Measurements from ENCODE around the gene BCR. TPM values are rescaled to one million over a fixed set of nuclear protein-coding genes. Genes with fewer than 3 reads are reported as not detected.

The BCR gene
- total RNA-seq, 1 experiment from 2014 or later: 129 TPM

GRCh38 chr22:23270798-23271596 is 90.7 kb downstream of the BCR start (continued):
- TF ChIP-seq FOXP4 (CRISPR knock-in tag; IDR thresholded peaks at IDR 0.05) (no peak), PRRX2 (CRISPR knock-in tag; IDR thresholded peaks at IDR 0.05) (no peak), NFYB (CRISPR knock-in tag; conservative IDR thresholded peaks at IDR 0.05; ENCODE audit: low read depth) (no peak), OVOL2 (CRISPR knock-in tag; IDR thresholded peaks at IDR 0.05; ENCODE audit: borderline replicate concordance) (no peak)
- TF ChIP-seq, protein P1, sequence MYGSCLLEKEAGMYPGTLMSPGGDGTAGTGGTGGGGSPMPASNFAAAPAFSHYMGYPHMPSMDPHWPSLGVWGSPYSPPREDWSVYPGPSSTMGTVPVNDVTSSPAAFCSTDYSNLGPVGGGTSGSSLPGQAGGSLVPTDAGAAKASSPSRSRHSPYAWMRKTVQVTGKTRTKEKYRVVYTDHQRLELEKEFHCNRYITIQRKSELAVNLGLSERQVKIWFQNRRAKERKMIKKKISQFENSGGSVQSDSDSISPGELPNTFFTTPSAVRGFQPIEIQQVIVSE (CRISPR knock-in tag; IDR thresholded peaks at IDR 0.05; ENCODE audit: borderline replicate concordance): no peak
- TF ChIP-seq, protein P2, sequence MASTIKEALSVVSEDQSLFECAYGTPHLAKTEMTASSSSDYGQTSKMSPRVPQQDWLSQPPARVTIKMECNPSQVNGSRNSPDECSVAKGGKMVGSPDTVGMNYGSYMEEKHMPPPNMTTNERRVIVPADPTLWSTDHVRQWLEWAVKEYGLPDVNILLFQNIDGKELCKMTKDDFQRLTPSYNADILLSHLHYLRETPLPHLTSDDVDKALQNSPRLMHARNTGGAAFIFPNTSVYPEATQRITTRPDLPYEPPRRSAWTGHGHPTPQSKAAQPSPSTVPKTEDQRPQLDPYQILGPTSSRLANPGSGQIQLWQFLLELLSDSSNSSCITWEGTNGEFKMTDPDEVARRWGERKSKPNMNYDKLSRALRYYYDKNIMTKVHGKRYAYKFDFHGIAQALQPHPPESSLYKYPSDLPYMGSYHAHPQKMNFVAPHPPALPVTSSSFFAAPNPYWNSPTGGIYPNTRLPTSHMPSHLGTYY (CRISPR knock-in tag; IDR thresholded peaks at IDR 0.05): no peak

DNA sequence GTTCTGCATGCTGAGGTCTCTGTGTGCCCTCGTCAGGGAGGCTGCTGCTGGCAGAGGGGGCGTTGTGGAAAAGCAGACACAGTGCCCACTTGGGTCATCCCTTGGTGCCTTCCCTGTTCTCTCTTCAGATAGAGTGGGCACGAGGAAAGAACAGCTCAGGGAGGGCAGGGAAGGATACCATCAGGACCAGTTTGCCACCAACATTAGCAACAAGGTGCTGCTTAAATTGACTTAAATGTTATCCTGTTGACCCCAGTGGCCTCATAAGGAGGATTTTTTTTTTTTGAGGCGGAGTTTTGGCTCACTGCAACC is 91.2 kb downstream of the BCR start:
- Mint-ChIP-seq H3K4me3 (no peak overlapping the region), H3K27me3 (ENCODE audit: low read depth) (no peaks in the 10 kb centered on the region), H3K4me1 (peaks cover 43% of the 10 kb centered on the region), H3K9me3 (no peaks in the 10 kb centered on the region), H3K27ac (no peak overlapping the region), H3K36me3 (peaks cover 52% of the 10 kb centered on the region)
- TF ChIP-seq ESRRA (CRISPR knock-in tag; IDR thresholded peaks at IDR 0.05; ENCODE audit: borderline replicate concordance) (no peak), ZNF263 (CRISPR knock-in tag; IDR thresholded peaks at IDR 0.05; ENCODE audit: low read depth) (no peak)
- CTCF ChIA-PET: interaction anchor here (2.5 to 3.1 kb wide), 2 partner anchors 10 to 93 kb away, joined by 12 to 18 read pairs; no protein-coding TSS in a partner anchor
- POLR2A ChIA-PET: no interaction called here
- ATAC-seq: no peak
- no peak for DNase-seq (ENCODE audit: low spot score)

DNA sequence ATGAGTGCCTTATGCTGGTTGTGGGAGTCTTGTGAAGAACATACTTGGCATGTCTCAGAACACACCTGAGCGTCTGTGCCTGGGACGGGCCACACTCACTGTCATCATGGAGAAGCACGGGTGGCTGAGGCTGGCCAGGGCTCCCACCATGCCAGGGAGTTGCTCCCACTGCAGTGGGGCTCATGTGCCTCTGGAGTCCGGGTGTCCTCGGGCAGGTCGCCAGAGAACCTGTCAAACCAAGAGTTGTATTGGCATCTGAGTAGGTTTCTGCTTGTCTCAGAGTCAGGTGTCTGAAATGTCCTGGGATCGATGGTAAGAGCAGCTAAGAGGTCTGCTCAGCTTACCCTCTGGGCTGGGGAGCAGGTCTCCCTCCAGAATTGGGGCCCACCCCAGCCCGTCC is 92.1 kb downstream of the BCR start:
- Mint-ChIP-seq H3K27ac (no peak overlapping the region), H3K4me3 (no peak overlapping the region), H3K9me3 (no peaks in the 10 kb centered on the region), H3K36me3 (peaks cover 53% of the 10 kb centered on the region), H3K27me3 (ENCODE audit: low read depth) (no peaks in the 10 kb centered on the region), H3K4me1 (peaks cover 34% of the 10 kb centered on the region)
- POLR2A ChIA-PET: no interaction called here
- CTCF ChIA-PET: interaction anchor here (0.8 to 2.5 kb wide), 2 partner anchors 9 to 116 kb away, joined by 4 to 12 read pairs; no protein-coding TSS in a partner anchor
- no peak for ATAC-seq
- DNase-seq (ENCODE audit: low spot score): no peak
- TF ChIP-seq, protein P3, sequence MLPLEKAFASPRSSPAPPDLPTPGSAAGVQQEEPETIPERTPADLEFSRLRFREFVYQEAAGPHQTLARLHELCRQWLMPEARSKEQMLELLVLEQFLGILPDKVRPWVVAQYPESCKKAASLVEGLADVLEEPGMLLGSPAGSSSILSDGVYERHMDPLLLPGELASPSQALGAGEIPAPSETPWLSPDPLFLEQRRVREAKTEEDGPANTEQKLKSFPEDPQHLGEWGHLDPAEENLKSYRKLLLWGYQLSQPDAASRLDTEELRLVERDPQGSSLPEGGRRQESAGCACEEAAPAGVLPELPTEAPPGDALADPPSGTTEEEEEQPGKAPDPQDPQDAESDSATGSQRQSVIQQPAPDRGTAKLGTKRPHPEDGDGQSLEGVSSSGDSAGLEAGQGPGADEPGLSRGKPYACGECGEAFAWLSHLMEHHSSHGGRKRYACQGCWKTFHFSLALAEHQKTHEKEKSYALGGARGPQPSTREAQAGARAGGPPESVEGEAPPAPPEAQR (CRISPR knock-in tag; IDR thresholded peaks at IDR 0.05): no peak
- TF ChIP-seq, protein P4, sequence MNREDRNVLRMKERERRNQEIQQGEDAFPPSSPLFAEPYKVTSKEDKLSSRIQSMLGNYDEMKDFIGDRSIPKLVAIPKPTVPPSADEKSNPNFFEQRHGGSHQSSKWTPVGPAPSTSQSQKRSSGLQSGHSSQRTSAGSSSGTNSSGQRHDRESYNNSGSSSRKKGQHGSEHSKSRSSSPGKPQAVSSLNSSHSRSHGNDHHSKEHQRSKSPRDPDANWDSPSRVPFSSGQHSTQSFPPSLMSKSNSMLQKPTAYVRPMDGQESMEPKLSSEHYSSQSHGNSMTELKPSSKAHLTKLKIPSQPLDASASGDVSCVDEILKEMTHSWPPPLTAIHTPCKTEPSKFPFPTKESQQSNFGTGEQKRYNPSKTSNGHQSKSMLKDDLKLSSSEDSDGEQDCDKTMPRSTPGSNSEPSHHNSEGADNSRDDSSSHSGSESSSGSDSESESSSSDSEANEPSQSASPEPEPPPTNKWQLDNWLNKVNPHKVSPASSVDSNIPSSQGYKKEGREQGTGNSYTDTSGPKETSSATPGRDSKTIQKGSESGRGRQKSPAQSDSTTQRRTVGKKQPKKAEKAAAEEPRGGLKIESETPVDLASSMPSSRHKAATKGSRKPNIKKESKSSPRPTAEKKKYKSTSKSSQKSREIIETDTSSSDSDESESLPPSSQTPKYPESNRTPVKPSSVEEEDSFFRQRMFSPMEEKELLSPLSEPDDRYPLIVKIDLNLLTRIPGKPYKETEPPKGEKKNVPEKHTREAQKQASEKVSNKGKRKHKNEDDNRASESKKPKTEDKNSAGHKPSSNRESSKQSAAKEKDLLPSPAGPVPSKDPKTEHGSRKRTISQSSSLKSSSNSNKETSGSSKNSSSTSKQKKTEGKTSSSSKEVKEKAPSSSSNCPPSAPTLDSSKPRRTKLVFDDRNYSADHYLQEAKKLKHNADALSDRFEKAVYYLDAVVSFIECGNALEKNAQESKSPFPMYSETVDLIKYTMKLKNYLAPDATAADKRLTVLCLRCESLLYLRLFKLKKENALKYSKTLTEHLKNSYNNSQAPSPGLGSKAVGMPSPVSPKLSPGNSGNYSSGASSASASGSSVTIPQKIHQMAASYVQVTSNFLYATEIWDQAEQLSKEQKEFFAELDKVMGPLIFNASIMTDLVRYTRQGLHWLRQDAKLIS (CRISPR knock-in tag; IDR thresholded peaks at IDR 0.05; ENCODE audit: borderline replicate concordance): no peak
- TF ChIP-seq, protein P5, sequence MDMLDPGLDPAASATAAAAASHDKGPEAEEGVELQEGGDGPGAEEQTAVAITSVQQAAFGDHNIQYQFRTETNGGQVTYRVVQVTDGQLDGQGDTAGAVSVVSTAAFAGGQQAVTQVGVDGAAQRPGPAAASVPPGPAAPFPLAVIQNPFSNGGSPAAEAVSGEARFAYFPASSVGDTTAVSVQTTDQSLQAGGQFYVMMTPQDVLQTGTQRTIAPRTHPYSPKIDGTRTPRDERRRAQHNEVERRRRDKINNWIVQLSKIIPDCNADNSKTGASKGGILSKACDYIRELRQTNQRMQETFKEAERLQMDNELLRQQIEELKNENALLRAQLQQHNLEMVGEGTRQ (CRISPR knock-in tag; IDR thresholded peaks at IDR 0.05): no peak
- no peak for TF ChIP-seq ZNF138 (CRISPR knock-in tag; conservative IDR thresholded peaks at IDR 0.05)
- no peak for TF ChIP-seq IRF1 (CRISPR knock-in tag; IDR thresholded peaks at IDR 0.05)
- TF ChIP-seq CTCF (IDR thresholded peaks at IDR 0.05): no peak
- no peak for TF ChIP-seq ZBTB21 (CRISPR knock-in tag; IDR thresholded peaks at IDR 0.05; ENCODE audit: borderline replicate concordance)
- TF ChIP-seq ZBTB43 (CRISPR knock-in tag; IDR thresholded peaks at IDR 0.05): no peak

All from WTC11 (cell line).